ENCODE results near the gene RDH13.

GRCh38 chr19:55090564-55090963, 27.6 kb upstream of the RDH13 start:
- TF ChIP-seq CTCF (IDR thresholded peaks at IDR 0.05; ENCODE audit: borderline replicate concordance, extremely low read depth, low read length, poor library complexity, severe bottlenecking) = no peak
- TF ChIP-seq EZH2 (IDR thresholded peaks at IDR 0.05; ENCODE audit: borderline replicate concordance, low read depth, low read length, severe bottlenecking) = no peak

Data from DND-41 (cell line).